ENCODE results near the gene STK33.

STK33 gene

DNA sequence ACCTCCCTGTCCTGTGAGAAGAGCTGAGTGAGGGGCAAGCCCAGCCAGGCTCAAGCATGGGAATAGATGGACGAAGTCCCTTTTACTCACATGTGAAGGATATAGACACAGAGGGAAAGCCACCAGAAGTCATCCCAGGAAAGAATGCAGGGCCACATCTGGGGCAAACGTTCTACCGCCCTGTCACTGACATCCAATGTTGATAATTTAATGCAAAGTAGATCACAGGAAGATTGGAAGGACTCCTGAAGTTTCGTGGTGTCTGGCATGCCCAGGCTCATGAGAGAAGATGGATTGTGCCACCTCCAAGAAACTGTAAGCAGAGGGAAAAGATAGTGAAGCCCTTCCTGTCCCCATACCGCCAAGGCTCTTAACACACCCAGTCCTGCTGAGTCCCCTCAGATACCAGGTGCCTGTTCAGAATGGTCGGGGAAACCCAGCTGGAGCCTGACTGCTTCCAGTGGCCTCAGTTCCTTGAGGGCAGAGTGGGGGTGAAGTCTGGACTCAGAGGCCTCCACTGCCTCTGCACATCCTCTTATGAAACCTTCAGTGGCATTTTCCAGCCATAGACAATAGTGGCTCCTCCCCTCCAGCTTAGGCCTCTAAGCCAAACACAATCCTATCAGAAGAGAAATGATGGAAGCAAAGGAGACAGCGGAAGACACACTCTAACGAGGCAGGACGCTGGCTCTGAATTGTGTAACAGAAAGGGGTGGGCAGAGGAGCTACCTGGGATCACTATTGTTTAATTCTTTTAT, 7.5 kb upstream of the STK33 start:
- no peak for DNase-seq

DNA sequence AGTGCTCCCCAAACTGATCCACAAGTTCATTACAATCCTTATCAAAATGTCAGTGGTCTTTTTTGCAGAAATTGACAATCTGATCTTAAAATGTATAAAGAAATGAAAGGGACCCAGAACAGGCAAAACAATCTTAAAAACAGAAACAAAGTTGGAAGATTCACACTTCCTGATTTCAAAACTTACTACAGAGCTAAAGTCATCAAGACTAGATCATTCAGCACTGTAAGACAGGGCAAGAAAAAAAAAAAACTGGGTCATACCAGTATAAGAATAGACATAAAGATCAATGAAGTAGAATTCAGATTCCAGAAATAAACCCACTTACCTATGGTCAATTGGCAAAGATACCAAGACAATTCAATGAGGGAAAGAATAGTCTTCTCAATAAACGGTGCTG, 4.5 kb upstream of the STK33 start:
- no peak for DNase-seq

DNA sequence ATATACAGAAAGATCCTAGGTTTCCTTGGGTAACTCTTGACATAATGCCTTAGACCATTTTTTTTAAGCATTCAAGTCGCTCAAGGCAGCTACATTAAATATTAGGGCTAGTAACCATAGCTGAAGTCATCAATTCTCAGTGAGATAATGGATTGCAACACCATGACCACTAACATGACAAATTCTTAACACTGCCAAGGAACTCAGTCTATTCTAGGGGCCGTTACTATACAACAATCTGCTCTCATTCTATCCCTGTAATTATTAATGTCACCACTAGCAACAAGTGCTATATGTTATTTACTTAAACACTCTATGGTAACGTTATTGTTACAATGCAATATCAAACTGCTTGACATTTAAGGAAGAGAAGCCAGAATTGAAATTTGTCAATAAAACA, 3.2 kb upstream of the STK33 start:
- no peak for DNase-seq

DNA sequence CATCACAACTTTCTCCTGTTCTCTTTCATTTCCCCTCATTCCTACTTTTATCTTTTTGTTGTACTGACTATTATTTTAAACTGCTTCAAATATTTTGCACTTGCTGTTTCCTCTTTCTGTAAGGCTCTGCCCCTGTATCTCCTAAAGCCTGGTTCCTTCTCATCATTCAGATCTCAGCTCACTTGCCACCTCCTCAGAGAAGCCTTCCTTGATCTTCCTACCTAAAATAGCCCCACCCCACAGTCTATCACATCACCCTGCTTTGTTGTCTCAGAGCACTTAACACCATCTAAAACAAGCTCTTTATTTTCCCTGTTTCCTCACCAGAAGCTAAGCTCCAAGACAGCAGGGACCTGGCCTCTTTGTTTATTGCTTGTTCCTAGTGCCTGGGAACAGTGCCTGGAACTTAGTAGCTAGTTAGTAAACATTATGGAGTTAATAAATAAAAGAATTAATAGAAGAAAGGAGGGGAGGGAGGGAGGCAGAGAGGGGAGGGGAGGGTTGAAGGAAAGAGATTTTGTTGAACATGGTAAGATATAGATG, 2.5 kb upstream of the STK33 start:
- DNase-seq: no peak

DNA sequence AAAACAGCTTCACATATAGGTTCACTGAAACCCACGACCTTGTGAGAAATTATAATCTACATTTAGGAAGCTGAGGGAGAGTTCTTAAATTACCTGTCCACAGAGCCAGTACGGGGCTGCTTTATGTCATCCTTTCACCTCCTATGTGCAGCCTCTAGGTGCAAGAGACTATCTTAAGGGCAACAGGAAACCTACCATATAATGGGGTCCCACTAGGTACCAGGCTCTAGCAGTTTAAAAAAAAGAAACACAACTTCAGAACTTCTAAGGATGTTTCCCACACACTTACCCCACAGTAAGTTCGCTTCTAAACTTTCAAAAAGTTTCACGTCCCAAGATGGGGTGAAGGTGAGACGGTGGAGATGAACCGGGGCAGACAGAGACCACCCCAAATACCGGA, 573 bp downstream of the STK33 start:
- DNase-seq: no peak

DNA sequence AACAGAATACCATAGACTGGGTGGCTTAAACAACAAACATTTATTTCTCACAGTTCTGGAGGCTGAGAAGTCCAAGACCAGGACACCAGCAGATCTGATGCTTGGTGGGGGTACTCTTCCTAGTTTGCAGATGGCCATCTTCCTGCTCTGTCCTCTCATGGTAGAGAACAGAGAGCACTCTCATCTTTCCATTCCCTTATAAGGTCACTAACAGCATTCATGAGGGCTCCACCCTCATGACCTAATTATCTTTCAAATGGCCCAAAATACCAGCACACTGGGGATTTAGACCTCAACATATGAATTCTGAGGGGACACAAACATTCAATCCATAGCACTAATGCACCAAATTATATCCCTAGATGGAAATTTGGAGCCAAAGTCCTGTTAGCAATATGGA, 6.1 kb downstream of the STK33 start:
- DNase-seq: no peak

DNA sequence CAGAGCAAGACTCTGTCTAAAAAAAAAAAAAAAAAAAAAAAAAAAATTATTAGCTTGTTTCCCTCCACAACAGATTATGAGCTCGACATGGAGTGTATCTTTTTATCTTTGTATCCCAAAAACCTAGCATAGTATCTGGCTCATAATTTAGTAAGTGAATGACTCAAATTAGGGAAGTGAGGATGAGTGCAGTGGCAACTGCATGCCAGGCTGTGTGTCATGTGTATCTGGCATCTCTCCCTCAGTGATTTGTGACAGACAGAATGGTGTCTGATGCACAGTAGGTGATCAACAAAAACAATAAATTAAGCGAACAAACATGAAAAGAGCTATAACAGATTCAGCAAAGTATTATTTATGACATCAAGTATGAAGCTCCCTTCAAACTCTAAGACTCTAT, 7.2 kb downstream of the STK33 start:
- DNase-seq: no peak

DNA sequence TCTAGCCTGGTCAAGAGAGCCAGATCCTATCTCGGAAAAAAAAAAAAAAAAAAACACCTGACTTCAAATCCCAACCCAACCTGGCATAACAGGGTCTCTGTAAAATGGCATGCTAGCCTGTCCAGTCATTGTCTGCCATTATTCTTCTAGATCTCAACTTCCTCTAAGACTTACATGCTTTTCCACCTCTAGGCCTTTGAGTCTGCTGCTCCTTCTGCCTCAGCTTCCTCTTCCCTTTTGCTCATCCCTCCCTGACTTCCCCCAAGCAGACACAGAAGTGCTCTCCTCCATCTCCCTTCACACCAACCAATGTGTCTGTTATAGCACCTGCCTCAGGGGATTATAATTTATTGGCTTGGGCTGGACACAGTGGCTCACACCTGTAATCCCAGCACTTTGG, 7.8 kb downstream of the STK33 start:
- DNase-seq: no peak

DNA sequence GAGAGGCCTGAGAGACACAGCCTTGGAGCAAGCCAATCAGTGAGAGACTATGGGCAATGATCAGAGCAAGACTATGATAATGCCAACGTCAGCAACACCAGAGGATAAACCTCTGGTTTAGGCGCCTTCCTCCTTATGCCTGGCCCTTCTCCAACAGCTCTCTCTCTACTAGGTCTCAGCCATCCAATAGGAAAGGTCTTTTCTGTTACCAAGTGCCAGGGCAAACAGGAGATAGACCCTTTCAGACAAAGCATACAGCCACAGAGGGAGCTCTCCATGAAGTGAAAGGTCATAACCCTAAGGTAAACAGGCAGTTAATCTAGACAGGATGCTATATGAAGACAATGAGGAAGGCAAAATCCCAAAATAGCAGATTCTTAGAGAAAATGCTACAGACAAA, 9.5 kb downstream of the STK33 start:
- no peak for DNase-seq

DNA sequence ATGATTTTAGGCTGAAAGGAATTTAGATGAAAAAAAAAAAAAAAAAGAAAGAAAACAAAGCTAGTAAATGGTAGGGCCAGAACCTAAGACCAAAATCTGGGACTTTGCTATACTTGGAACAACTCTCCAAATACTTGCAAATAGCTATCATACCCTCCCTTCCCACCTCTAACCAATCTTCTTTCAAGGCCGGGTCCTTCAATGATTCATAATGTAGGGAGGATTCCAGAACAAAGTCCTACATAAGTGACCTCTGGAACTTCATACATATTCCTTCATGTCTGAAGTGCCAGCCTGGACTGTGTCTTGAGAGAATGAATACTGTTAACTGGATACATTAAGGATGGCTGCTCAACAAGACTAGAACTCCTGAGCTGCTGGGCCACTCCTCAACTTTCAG, 9.9 kb downstream of the STK33 start:
- DNase-seq: no peak

DNA sequence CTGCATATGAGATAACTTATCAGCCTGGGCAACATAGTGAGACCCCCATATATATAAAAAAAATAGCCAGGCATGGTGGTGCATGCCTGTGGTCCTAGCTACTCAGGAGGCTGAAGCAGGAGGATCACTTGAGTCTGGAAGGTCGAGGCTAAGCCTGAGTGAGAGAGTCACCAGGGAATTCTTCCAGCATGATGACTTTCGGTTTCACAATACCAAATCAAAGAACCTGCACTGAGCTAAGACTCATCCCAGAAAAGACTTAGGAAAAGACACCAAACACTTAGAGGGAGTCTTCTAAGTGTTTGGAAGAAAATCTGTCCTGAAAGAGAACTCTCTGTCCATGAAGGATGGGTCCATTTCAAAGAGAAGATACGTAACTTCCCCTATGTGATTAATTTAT, 12.7 kb downstream of the STK33 start:
- no peak for DNase-seq

DNA sequence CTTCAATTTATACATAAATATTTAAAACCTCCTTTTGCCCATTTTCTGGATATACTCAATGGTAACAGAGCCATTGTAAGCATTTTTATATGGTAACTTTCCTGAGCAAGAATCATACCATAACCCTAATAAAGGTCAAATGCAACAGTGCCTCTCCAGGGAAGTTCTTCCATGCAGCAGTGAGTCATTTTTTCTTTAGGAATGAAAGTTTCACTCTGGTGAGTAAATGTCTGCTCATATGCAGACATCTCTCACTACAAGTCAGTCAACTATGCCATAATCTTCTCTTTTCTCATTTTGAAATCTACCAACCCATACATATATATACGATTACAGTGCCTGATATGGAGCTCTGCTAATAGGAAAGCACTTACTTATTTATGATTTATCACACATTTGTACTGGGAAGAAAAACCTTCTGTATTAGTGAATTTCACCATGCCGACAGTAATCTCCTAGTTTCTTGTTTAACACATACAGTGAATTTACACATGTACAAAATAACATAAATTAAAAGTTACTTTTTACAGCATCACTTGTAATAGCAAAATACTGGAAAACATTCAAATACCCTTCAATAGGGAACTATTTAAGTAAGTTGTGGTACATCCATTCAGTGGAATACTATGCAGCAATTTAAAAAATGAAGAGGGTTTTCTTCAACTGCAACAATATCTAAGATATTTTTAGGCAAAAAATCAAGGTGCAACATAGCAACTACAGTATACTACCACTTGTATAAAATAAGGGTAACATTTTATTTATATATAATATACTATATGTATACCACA, 16.0 kb downstream of the STK33 start:
- DNase-seq: no peak

DNA sequence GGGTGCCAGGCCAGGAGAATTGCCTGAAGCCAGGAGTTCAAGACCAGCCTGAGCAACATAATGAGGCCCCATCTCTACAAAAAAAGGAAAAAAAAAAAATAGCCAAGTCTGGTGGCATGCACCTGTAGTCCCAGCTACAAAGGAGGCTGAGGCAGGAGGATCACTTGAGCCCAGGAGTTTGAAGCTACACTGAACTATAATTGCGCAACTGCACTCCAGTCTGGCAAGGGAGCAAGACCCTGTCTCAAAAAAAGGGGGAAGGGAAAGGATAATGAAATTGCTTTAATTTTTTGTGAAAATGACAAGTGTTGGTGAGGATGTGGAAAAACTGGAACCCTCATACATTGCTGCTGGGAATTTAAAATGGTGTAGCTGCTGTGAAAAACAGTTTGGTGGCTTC, 19.2 kb downstream of the STK33 start:
- DNase-seq: no peak

DNA sequence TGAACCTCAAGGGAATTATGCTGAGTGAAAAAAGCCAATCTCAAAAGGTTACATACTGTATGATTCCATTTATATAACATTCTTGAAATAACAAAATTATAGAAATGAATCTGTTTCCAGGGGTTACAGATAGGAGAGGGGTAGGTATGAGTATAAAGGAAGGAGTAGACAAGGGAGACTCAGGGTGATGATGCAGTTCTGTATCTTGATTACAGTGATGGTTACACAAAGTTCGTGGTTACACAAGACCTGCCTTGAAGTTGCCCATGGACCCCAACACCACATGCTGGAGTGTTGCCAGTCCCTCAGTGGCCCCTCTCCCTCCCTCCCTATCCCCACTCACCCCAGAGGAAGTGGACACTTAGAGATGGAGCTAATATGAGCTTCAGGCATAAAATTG, 20.3 kb downstream of the STK33 start:
- no peak for DNase-seq

DNA sequence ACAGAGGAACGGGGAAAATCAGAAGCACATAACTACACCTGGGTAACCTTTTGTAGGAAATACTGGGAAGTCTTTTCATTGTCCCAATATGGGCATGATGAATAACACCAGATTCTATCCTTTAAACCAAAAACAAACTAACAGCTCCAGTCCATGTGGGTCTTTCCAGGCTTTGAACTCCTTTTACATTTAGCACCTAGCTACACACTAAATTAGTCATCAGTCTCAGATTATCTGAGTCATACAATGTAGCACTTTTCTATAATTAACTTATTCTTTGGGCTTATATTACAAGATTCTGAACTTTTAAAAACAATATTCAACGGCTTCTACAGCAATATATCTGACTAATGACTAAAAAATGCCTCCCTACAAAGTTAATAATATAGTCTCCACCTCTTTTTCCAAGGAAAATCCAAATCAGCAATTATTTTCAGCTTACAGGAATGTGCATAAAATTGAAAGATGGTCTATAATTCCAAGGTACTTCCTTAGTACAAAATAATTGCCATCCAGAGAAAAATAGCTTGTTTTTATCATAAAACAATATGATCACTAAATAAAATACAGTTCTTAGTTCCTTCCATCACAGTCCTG, 26.3 kb downstream of the STK33 start:
- DNase-seq: no peak

DNA sequence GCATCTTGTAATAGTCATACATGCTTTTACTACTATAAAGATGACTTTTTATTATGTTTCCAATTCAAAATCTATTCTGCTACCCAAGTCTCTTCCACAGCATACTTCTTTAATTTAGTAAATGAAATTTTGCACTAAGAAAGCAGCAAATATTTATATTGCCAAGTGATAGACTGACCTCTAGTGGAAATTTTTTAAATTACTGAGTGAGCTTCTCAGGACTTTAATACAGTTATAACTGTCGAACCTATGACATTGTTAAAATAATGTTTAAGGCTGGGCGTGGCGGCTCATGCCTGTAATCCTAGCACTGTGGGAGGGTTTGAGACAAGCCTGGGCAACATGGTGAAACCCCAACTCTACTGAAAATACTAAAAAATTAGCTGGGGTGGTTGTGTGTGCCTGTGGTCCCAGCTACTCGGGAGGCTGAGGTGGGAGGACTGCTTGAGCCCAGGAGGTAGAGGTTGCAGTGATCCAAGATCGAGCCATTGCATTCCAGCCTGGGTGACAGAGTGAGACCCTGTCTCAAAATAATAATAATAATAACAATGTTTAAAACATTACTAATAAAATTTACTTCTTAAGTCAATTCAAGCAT, 27.3 kb downstream of the STK33 start:
- no peak for DNase-seq

DNA sequence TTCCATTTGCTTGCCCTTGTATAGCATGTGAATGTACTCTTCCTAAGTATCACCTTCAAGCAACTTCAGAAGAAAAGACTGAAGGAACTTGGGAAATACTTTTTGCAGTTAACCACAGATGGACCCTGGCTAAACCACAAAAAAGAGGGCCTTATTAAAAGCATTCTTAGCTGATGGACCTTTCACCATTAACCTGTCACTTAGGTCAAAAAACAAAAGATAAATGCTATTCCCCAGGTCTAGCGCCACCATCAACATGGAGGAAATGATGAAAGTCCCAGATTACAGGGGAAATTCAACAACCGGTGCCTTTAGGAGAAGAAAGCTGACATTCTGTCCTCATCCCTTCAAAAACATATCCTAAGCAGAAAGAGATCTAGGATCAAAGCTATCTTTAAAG, 29.5 kb downstream of the STK33 start:
- DNase-seq: no peak

DNA sequence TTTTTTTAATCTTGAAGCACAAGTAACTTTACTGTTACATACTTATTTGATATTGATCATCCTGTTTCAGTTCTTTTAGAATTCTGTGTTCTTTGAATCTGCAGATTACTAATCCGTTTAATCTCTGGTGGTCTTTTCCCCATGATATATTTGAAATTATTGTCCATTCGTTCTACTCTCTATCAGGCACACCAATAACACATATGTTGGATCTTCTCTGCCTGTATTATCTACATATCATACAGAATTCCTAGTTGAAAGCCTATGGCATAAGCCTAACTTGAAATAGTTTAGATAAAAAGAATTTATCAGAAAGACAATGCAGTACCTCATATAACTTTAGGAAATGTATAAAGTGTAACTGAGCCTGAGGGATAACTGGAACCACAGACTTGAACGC, 32.6 kb downstream of the STK33 start:
- DNase-seq: no peak

DNA sequence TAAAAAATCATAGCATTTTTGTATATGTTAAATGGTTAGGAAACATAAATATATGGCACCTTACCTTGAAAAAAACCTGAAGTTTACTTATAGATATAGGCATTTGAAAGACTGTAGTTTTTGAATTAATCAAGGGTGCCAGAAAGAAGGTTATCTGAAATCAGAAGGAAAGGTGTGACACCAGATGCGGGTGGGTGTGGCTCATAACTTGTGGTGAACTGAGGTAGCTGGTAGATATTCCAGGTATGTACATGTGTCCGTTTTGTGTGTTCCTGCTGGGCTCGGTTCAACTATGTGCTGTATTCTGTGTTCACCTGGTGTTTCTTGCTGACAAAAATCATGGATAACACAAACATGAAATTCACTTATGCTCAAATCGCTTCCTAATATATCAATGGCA, 35.6 kb downstream of the STK33 start:
- no peak for DNase-seq

DNA sequence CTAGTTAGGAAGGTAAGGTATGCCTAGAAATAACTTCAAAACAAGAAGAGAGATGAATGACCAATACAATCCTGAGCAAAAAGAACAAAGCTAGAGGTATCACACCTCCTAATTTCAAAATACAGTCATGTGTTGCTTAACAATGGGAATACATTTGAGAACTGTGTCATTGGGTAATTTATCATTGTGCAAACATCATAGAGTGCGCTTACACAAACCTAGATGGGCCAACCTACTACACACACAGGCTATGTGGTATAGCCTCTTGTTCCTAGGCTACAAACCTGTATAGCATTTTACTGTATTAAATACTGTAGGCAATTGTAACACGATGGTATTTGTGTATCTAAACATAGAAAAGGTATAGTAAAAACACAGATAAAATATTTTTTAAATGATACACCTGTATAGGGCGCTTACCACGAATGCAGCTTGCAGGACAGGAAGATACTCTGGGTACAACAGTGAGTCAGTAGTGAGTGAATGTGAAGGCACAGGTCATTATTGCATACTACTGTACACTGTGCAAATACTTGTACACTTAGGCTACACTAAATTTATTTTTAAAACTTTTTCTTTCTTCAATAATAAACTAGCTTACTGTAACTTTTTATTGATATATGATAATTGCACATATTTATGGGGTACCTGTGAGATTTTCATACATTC, 48.2 kb downstream of the STK33 start:
- no peak for DNase-seq

DNA sequence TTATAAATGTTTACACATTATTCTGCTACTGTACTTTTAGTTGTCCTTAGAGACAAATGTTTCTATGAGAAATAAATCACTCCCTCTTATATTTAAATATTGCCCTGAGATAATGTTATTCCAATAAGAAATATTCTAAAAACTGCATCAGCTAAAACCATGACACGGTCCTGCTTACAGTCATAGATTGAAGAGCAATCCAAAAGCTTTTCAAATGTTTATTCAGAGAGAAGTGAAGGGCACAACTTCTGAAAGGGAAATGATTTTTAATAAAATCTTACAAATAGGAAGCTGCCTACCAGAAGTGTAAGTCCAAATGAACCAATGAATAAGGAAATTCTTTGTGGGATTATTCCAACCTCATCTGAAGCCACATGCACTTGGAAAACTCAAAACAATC, 49.2 kb downstream of the STK33 start:
- DNase-seq: no peak

DNA sequence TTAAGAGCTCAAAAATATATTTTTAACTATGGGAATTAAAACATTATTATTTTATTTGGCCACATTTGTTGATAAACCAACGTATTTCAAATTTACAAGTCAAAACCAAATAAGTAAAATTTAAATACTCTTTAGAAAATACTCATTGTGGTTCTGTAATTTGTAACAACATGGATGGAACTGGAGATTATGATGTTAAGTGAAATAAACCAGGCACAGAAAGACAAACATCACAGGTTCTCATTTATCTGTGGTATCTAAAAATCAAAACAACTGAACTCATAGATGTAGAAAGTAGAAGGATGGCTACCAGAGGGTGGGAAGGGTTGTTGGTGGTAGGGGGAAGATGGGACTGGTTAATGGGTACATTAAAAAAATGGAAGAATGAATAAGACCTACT, 50.8 kb downstream of the STK33 start:
- DNase-seq: no peak

DNA sequence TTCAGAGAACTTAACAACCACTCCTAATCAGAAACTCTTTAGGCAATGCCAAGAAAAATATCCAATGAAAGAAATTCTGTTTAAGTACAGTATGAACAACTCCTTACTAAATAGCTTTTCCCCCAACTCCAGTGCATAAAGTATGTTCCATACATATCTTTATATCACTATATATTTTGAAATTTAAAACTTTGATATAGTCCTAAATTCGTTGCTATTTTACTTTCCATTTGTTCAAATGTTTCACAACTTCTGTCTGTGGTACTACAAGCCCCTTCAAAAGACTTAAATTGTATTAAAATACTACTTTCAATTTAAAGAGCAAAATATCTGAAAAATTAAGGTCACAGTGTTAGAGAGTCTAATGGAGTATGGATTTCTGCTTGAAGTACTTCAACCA, 52.6 kb downstream of the STK33 start:
- no peak for DNase-seq

Measured in activated CD4-positive, alpha-beta T cell treated with anti-CD3 and anti-CD28 coated beads for 1 hour (primary cell).